ENCODE measurements around the gene PCSK1N.

DNA sequence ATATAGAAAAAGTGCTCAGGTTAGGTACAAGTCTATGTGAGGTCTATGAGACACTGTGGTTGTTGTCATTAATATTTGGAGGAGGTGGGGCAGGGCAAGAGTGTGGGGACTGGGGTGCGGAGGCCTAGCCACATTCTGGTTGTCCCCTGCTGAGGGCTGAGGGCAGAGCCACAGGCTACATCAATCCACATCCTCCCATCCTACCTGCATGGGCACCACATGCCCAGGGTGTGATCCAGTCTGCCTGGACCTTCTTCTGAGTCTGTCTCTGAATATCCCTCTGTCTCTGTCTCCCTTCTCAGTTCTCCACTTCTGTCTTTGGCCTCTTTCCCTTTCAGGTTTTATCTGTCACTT lies 50.2 kb downstream of the PCSK1N start:
- TF ChIP-seq, protein P1, sequence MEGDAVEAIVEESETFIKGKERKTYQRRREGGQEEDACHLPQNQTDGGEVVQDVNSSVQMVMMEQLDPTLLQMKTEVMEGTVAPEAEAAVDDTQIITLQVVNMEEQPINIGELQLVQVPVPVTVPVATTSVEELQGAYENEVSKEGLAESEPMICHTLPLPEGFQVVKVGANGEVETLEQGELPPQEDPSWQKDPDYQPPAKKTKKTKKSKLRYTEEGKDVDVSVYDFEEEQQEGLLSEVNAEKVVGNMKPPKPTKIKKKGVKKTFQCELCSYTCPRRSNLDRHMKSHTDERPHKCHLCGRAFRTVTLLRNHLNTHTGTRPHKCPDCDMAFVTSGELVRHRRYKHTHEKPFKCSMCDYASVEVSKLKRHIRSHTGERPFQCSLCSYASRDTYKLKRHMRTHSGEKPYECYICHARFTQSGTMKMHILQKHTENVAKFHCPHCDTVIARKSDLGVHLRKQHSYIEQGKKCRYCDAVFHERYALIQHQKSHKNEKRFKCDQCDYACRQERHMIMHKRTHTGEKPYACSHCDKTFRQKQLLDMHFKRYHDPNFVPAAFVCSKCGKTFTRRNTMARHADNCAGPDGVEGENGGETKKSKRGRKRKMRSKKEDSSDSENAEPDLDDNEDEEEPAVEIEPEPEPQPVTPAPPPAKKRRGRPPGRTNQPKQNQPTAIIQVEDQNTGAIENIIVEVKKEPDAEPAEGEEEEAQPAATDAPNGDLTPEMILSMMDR (conservative IDR thresholded peaks at IDR 0.05; ENCODE audit: low read length) = no peak
- no peak for TF ChIP-seq EZH2phosphoT487 (IDR thresholded peaks at IDR 0.05; ENCODE audit: borderline replicate concordance, low read depth, low read length)
